Dendritic cell treated with granulocyte-macrophage colony-stimulating factor and Interleukin-4, amounts not matched to agents 40 ng/mL and 50 ng/mL, for 4 days (primary cell): Measurements from ENCODE around the gene CLDN22.

ENCODE experiments used
- H3K27ac Mint-ChIP-seq: one replicate; pipeline ENCODE4 v1.8.0; 2022; ENCODE audit warnings: mild to moderate bottlenecking, mixed read lengths
- H3K27me3 Mint-ChIP-seq: one replicate; pipeline ENCODE4 v1.8.0; 2022; ENCODE audit warnings: mild to moderate bottlenecking, mixed read lengths
- H3K36me3 Mint-ChIP-seq: one replicate; pipeline ENCODE4 v1.8.0; 2022; ENCODE audit warnings: low read depth, mixed read lengths
- H3K4me1 Mint-ChIP-seq: one replicate; pipeline ENCODE4 v1.8.0; 2022; ENCODE audit warnings: low read depth, mixed read lengths
- H3K4me3 Mint-ChIP-seq: one replicate; pipeline ENCODE4 v1.8.0; 2022; ENCODE audit warnings: mild to moderate bottlenecking, moderate library complexity, mixed read lengths
- H3K9me3 Mint-ChIP-seq: one replicate; pipeline ENCODE4 v1.8.0; 2022; ENCODE audit warnings: mixed read lengths
- intact Hi-C: fragments of 100-400 bp; cut with micrococcal nuclease; formaldehyde crosslinking; loops from one replicate; pipeline ENCODE4 v1.15.0; 2022

CLDN22 gene

GRCh38 chr4:183322326-183322725 is 2.2 kb upstream of the CLDN22 start, which contains the start of gene CLDN24:
CLDN24 (minus strand) TSS chr4:183322426; CDS start chr4:183322426, 0 bp downstream.
- H3K9me3 Mint-ChIP-seq: no peaks in the 10 kb centered on the region
- no peaks in the 10 kb centered on the region for H3K27me3 Mint-ChIP-seq
- H3K27ac Mint-ChIP-seq: no peak within 1 kb of the TSS
- no peak within 1 kb of the TSS for H3K4me3 Mint-ChIP-seq
- H3K36me3 Mint-ChIP-seq: peaks cover 5% of the 10 kb centered on the region
- H3K4me1 Mint-ChIP-seq: no peaks in the 10 kb centered on the region
- intact Hi-C loops: no loop called here

DNA sequence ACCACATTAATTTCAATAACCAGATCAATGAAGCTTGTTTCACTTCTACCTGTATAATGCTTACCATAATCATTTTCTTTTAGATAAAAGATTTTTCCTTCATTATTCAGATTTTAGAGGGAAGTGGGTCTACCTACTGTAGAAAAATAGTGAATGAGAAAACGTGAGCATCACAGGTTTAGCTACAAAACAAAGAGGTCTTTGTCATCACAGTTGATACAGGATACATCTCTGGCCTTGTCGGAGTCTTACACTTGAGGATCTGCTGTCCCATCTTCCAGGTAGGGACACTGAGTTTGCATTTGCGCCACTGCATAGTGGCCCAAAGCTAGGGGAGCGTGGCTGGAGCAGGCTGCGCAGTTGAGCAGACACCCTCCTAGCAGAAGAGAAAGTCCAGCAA is 1.4 kb upstream of the CLDN22 start:
- peaks cover 5% of the 10 kb centered on the region for H3K36me3 Mint-ChIP-seq
- H3K9me3 Mint-ChIP-seq: no peaks in the 10 kb centered on the region
- H3K4me3 Mint-ChIP-seq: no peak overlapping the region
- H3K27me3 Mint-ChIP-seq: no peaks in the 10 kb centered on the region
- intact Hi-C loops: no loop called here
- H3K27ac Mint-ChIP-seq: no peak overlapping the region
- H3K4me1 Mint-ChIP-seq: no peaks in the 10 kb centered on the region

GRCh38 chr4:183321079-183321478 is 1.0 kb upstream of the CLDN22 start:
- H3K27ac Mint-ChIP-seq: no peak overlapping the region
- H3K4me1 Mint-ChIP-seq: no peaks in the 10 kb centered on the region
- peaks cover 5% of the 10 kb centered on the region for H3K36me3 Mint-ChIP-seq
- H3K4me3 Mint-ChIP-seq: no peak overlapping the region
- H3K27me3 Mint-ChIP-seq: no peaks in the 10 kb centered on the region
- H3K9me3 Mint-ChIP-seq: no peaks in the 10 kb centered on the region
- intact Hi-C loops: no loop called here

DNA sequence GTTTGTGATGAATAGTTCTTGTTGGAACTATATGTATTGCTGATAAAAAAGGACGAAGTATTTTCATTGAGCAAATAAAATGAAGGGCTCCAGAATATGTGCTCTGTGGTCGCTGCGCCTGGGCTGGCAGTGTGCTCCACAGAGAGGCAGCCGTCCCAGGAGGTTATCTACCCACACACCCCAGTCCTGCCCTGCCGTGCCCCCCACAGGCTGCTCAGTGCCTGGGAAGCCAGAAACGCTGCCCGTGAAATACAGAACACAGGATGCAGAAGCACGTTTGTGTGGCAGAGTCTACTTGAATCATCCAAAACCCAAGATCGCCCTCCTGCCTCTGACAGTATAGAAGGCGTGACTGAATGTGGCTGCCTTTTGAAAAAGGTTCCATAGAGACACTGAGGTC is 1.4 kb downstream of the CLDN22 start:
- Mint-ChIP-seq H3K9me3 (no peaks in the 10 kb centered on the region), H3K27me3 (no peaks in the 10 kb centered on the region), H3K36me3 (peaks cover 18% of the 10 kb centered on the region), H3K27ac (no peak overlapping the region), H3K4me1 (no peaks in the 10 kb centered on the region), H3K4me3 (no peak overlapping the region)
- intact Hi-C loops: no loop called here

DNA sequence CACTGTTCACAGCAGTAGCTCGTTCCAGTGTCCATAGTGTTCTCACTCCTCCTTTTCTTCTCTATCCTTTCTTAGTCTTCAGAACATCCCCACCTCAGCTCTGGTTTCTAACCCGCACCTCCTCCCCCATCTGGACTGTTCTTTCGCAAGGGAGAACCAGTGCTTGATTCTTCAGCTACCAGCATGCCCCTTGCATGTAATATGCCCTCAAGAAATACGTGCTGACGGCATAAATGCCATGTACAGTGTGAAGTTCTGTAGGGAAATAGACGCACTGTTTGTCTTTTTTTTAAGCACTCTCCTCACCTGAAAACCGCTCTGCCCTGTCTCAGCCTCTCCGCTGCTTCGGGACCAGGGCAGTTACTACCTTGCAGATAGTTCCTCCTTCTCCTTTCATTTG is 5.3 kb downstream of the CLDN22 start:
- Mint-ChIP-seq H3K27me3 (no peaks in the 10 kb centered on the region), H3K27ac (no peak overlapping the region), H3K36me3 (peaks cover 36% of the 10 kb centered on the region), H3K4me1 (no peaks in the 10 kb centered on the region), H3K9me3 (no peaks in the 10 kb centered on the region), H3K4me3 (no peak overlapping the region)
- intact Hi-C loops: no loop called here

DNA sequence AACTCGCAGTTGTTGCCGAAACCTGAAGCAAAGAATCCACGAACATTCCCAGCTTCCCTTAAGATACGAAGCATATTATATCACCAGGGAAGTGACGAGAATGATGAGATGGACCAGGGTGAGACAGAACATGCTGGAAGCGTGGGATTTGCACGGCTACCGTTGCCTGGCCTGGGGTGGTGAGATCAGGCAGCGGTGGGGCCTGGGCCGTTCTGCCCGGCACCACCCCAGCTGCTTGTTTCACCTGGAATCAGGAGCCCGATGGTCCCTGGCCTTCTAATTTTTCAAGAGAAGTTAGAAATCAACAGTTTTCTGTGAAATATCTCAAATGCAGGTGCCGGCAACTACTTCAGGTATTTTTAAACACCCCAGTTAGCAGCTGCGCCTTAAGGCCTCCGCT is 5.7 kb downstream of the CLDN22 start:
- Mint-ChIP-seq H3K27me3 (no peaks in the 10 kb centered on the region), H3K9me3 (no peaks in the 10 kb centered on the region), H3K4me3 (no peak overlapping the region), H3K4me1 (no peaks in the 10 kb centered on the region), H3K27ac (no peak overlapping the region), H3K36me3 (peaks cover 36% of the 10 kb centered on the region)
- intact Hi-C loops: no loop called here

- Mint-ChIP-seq H3K4me3 (no peak overlapping the region), H3K27me3 (no peaks in the 10 kb centered on the region), H3K4me1 (no peaks in the 10 kb centered on the region), H3K36me3 (peaks cover 31% of the 10 kb centered on the region), H3K27ac (no peak overlapping the region), H3K9me3 (no peaks in the 10 kb centered on the region)
- intact Hi-C loops: no loop called here
These were observed 7.2 kb downstream of the CLDN22 start for GRCh38 chr4:183312841-183313240.

DNA sequence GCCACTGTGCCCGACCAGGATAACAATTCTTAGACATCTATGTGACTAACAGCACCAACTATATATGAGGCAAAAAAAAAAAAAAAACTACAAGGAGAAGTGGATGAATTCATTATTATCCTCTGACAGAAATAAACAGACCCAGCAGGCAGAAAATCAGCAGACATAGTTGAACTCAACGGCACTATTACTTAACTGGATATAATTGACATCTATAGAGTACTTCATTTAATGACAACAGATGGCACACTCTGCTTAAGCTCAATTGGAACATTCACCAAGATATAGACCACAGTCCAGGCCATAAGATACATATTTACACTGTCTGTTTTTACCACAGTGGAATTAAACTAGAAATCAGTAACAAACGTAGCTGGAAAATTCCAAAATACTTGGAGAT is 13.3 kb downstream of the CLDN22 start:
- intact Hi-C loops: no loop called here
- H3K27me3 Mint-ChIP-seq: no peaks in the 10 kb centered on the region
- no peak overlapping the region for H3K27ac Mint-ChIP-seq
- H3K36me3 Mint-ChIP-seq: no peaks in the 10 kb centered on the region
- H3K4me3 Mint-ChIP-seq: no peak overlapping the region
- no peaks in the 10 kb centered on the region for H3K9me3 Mint-ChIP-seq
- no peaks in the 10 kb centered on the region for H3K4me1 Mint-ChIP-seq

- intact Hi-C loops: no loop called here
- Mint-ChIP-seq H3K4me3 (no peak overlapping the region), H3K36me3 (peaks cover 3% of the 10 kb centered on the region), H3K9me3 (no peaks in the 10 kb centered on the region), H3K27me3 (no peaks in the 10 kb centered on the region), H3K4me1 (no peaks in the 10 kb centered on the region), H3K27ac (no peak overlapping the region)
These were observed 15.5 kb downstream of the CLDN22 start for GRCh38 chr4:183304538-183304937.

- Mint-ChIP-seq H3K27ac (no peak overlapping the region), H3K4me1 (no peaks in the 10 kb centered on the region), H3K36me3 (peaks cover 6% of the 10 kb centered on the region), H3K9me3 (no peaks in the 10 kb centered on the region), H3K27me3 (no peaks in the 10 kb centered on the region), H3K4me3 (no peak overlapping the region)
- intact Hi-C loops: no loop called here
These were observed 16.0 kb downstream of the CLDN22 start for GRCh38 chr4:183304067-183304466.

DNA sequence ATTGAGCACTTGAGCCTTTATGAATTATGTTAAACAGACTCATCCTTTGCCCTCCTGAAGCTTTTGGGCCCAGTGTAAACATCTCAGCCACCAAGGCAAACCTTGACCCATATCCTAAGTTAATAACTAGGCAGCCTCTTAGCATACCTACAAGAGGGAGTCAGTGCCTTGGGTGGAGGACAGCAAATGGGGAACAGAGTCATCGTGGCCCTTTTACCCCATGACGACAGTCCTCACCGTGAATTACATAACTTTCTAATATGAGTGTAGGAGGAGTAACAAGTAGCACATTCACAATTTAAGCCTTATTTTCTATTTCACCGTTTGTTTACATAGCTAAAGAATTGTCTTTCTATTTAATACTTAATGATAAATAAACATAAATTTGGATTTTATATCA is 16.8 kb downstream of the CLDN22 start:
- no peaks in the 10 kb centered on the region for H3K27me3 Mint-ChIP-seq
- H3K9me3 Mint-ChIP-seq: no peaks in the 10 kb centered on the region
- no peak overlapping the region for H3K27ac Mint-ChIP-seq
- intact Hi-C loops: no loop called here
- peaks cover 6% of the 10 kb centered on the region for H3K36me3 Mint-ChIP-seq
- no peak overlapping the region for H3K4me3 Mint-ChIP-seq
- no peaks in the 10 kb centered on the region for H3K4me1 Mint-ChIP-seq

DNA sequence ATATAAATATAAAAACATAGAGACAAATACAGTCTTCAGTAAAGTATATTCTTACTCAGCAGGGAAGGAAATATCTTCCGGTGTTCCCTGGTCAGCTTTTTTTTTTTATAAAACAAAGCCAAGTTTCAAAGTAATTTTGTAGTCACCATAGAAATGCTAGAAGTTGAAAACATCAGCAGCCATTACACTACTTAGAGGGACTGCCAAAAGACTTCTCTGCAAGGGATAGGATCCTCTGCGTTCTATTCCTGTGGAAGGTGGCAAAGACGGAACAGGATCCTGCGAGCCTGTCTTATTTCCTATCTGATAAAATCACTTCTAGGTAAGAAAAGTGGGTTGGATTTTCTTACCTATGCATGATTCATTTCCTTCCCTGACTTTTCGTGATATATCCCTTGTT is 19.4 kb downstream of the CLDN22 start:
- H3K4me1 Mint-ChIP-seq: no peaks in the 10 kb centered on the region
- no peaks in the 10 kb centered on the region for H3K9me3 Mint-ChIP-seq
- no peaks in the 10 kb centered on the region for H3K27me3 Mint-ChIP-seq
- H3K36me3 Mint-ChIP-seq: peaks cover 6% of the 10 kb centered on the region
- no peak overlapping the region for H3K27ac Mint-ChIP-seq
- intact Hi-C loops: no loop called here
- H3K4me3 Mint-ChIP-seq: no peak overlapping the region

DNA sequence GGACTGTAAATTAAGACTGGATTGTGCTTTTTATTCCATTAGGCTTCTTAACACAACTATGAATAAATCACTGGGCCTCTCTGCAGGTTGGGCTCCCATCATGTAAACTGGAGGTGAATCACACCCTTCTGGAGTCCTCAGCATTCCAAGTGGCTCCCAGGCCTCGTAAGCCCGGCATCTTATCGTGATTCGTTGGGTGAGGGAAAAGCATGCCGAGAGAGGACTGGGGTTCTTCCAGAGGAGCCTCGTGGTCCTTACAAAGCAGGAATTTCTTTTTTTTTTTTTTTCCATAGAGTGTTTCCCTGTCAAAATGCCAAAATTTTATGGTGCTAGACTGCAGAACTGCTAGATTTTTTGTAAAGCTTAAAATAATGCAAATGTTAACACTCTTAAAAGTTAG is 20.0 kb downstream of the CLDN22 start:
- no peaks in the 10 kb centered on the region for H3K4me1 Mint-ChIP-seq
- intact Hi-C loops: no loop called here
- H3K9me3 Mint-ChIP-seq: no peaks in the 10 kb centered on the region
- H3K27ac Mint-ChIP-seq: no peak overlapping the region
- H3K27me3 Mint-ChIP-seq: no peaks in the 10 kb centered on the region
- peaks cover 6% of the 10 kb centered on the region for H3K36me3 Mint-ChIP-seq
- no peak overlapping the region for H3K4me3 Mint-ChIP-seq

DNA sequence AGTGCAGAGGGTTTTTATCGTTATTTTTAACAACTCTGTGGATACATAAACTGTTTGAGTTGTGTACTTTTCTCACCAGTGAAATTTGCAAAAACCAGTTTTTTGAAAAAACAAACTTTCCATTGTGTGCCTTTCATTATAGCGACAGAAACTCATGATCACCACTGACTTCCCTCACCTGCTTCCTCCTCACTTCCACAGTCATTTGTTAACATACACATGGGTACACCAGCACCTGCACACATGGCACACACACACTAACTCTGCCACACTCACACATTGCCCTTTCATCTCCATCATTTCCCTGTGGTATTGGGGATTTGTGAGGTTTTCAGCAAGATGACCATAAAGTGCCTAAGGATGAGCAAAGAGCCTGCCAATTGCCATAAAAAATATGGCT is 20.6 kb downstream of the CLDN22 start:
- H3K27ac Mint-ChIP-seq: no peak overlapping the region
- H3K36me3 Mint-ChIP-seq: peaks cover 6% of the 10 kb centered on the region
- no peak overlapping the region for H3K4me3 Mint-ChIP-seq
- H3K9me3 Mint-ChIP-seq: no peaks in the 10 kb centered on the region
- H3K27me3 Mint-ChIP-seq: no peaks in the 10 kb centered on the region
- H3K4me1 Mint-ChIP-seq: no peaks in the 10 kb centered on the region
- intact Hi-C loops: no loop called here

DNA sequence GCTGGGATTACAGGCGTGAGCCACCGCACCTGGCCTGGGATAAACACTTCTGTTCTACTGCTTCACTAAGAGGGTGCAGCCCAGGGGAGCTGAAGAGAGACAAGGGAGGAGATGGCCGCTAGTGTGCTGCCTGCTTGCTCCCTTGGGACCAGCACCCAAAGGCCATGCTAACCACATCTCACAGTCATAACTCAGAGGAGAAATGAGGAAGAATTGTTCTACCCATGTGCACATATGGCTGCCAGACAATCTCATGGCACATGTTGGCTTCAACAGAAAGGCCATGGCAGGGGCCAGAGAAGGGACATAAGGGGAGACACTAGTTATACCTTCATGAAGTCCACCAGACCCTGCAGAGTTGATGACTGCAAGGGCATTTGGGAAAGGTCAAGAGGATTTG is 22.4 kb downstream of the CLDN22 start:
- no peak overlapping the region for H3K27ac Mint-ChIP-seq
- H3K4me3 Mint-ChIP-seq: no peak overlapping the region
- H3K27me3 Mint-ChIP-seq: no peaks in the 10 kb centered on the region
- intact Hi-C loops: no loop called here
- H3K9me3 Mint-ChIP-seq: no peaks in the 10 kb centered on the region
- peaks cover 6% of the 10 kb centered on the region for H3K36me3 Mint-ChIP-seq
- no peaks in the 10 kb centered on the region for H3K4me1 Mint-ChIP-seq
